RWPE1 (cell line): ENCODE measurements around the gene DOP1B.

Experiments used
- CTCF ChIA-PET: fragments of 350-600 bp; sonication (Branson Sonifier 250); formaldehyde crosslinking; extraction: SDS; loops from one replicate; lab custom pipeline; 2021; lab: Yijun Ruan, JAX
- POLR2A ChIA-PET: fragments of 400-600 bp; formaldehyde crosslinking; extraction: SDS; loops from one replicate; lab custom pipeline; 2020; ENCODE audit warnings: antibody characterized with exemption; ENCODE audit not compliant: low non-redundant PET; lab: Yijun Ruan, JAX
- DNase-seq: peaks from one replicate; pipeline ENCODE4 v3.0.0; 2012; ENCODE audit warnings: low spot score
- H3K27ac ChIP-seq: fragments of 450-650 bp; 2 replicates; pipeline ENCODE4 v1.5.1; 2017
- TF ChIP-seq, protein P1 (sequence below): fragments of 450-650 bp; conservative IDR thresholded peaks from 2 replicates; pipeline ENCODE4 v1.5.1; 2017; ENCODE audit warnings: low read depth, mild to moderate bottlenecking

Gene DOP1B

DNA sequence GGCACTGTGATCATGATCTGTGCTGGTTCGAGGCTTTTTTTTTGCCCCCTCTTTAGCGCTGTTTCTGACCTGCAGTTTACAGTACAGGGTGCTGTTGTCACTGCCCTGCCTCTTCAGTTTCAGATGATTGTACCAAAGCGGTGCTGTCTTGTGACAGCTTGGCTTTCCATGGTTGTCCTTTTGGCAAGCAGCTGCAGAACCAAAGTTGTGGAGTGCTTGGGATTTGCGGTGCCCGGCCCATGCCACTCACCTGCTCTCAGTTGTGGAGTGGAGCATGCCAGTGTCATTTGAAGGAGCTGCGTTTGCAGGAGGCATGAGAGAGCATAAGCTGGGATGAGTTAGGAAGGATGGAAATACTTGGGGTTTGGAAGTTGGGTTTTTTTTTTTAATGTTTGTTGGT is 48.4 kb downstream of the DOP1B start:
- POLR2A ChIA-PET, result no interaction called here
- no peak for DNase-seq
- TF ChIP-seq, protein P1, sequence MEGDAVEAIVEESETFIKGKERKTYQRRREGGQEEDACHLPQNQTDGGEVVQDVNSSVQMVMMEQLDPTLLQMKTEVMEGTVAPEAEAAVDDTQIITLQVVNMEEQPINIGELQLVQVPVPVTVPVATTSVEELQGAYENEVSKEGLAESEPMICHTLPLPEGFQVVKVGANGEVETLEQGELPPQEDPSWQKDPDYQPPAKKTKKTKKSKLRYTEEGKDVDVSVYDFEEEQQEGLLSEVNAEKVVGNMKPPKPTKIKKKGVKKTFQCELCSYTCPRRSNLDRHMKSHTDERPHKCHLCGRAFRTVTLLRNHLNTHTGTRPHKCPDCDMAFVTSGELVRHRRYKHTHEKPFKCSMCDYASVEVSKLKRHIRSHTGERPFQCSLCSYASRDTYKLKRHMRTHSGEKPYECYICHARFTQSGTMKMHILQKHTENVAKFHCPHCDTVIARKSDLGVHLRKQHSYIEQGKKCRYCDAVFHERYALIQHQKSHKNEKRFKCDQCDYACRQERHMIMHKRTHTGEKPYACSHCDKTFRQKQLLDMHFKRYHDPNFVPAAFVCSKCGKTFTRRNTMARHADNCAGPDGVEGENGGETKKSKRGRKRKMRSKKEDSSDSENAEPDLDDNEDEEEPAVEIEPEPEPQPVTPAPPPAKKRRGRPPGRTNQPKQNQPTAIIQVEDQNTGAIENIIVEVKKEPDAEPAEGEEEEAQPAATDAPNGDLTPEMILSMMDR, result no peak
- no peak overlapping the region for H3K27ac ChIP-seq
- CTCF ChIA-PET, result no interaction called here

DNA sequence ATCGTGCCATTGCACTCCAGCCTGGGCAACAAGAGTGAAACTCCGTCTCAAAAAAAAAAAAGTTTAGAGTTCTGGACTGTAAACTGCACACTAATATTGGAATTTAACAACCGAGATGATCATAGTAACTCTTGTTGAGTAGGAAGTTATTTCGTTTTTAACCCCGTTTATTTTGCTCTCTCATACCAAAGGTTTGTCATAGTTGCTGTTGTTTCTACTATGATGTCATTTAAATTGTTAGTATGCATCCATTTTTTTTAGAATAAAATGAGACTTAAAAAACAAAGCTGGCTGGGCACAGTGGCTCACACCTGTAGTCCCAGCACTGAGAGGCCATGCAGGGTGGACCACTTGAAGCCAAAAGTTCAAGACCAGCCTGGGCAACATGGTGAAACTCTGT is 49.3 kb downstream of the DOP1B start:
- POLR2A ChIA-PET, result no interaction called here
- no peak for DNase-seq
- CTCF ChIA-PET, result no interaction called here

More for the DNA sequence above, 49.3 kb downstream of the DOP1B start:
- TF ChIP-seq, protein P1, result no peak
- H3K27ac ChIP-seq, result no peak overlapping the region
